SU-DHL-6 (cell line): ENCODE results near the gene ITSN1.

Experiments used
- H2AFZ ChIP-seq: fragments of 200-600 bp; sonication (generic); 2 replicates; pipeline ENCODE4 v1.6.1; 2014; ENCODE audit warnings: low read depth, mild to moderate bottlenecking, moderate library complexity, mixed read lengths, antibody characterized with exemption, low read length; ENCODE audit not compliant: severe bottlenecking
- H3F3A ChIP-seq: fragments of 200-600 bp; shearing (Covaris generic); 2 replicates; pipeline ENCODE4 v1.6.0; 2016; ENCODE audit warnings: antibody characterized with exemption, mild to moderate bottlenecking; ENCODE audit not compliant: insufficient read depth
- H3K27ac ChIP-seq: fragments of 200-600 bp; sonication (generic); 2 replicates; pipeline ENCODE4 v1.5.1; 2016; ENCODE audit warnings: low read depth, mild to moderate bottlenecking, low read length, moderate library complexity, mixed read lengths
- H3K27me3 ChIP-seq: fragments of 200-600 bp; sonication (generic), shearing (Covaris generic); 2 replicates; pipeline ENCODE4 v1.6.0; 2014; ENCODE audit warnings: mild to moderate bottlenecking, low read length
- H3K36me3 ChIP-seq: fragments of 200-600 bp; sonication (generic); 2 replicates; pipeline ENCODE4 v1.6.1; 2014; ENCODE audit warnings: mild to moderate bottlenecking, low read length, mixed read lengths
- H3K4me2 ChIP-seq: fragments of 300-600, 200-600 bp; shearing (Covaris generic), sonication (generic); 2 replicates; pipeline ENCODE4 v1.6.0; 2014; ENCODE audit warnings: low read length, low read depth, mild to moderate bottlenecking; ENCODE audit not compliant: poor library complexity, severe bottlenecking
- H3K4me3 ChIP-seq: fragments of 200-600 bp; sonication (generic); 2 replicates; pipeline ENCODE4 v1.5.1; 2014; ENCODE audit warnings: antibody characterized with exemption, low read length, mild to moderate bottlenecking, mixed read lengths; ENCODE audit not compliant: insufficient read depth, poor library complexity, severe bottlenecking
- H3K79me2 ChIP-seq: fragments of 200-600 bp; sonication (generic); 2 replicates; pipeline ENCODE4 v1.6.1; 2014; ENCODE audit warnings: mild to moderate bottlenecking, low read length, moderate library complexity; ENCODE audit not compliant: insufficient read depth
- H3K9ac ChIP-seq: fragments of 200-600 bp; sonication (generic); 2 replicates; pipeline ENCODE4 v1.7.0; 2014; ENCODE audit warnings: mild to moderate bottlenecking, low read length
- H3K9me2 ChIP-seq: fragments of 200-600 bp; sonication (generic); replicated peaks from 2 replicates; pipeline ENCODE4 v1.6.1; 2014; ENCODE audit warnings: low read length; ENCODE audit not compliant: insufficient read depth
- H3K9me3 ChIP-seq: fragments of 200-600 bp; sonication (generic); 2 replicates; pipeline ENCODE4 v1.6.1; 2014; ENCODE audit warnings: low read length, mixed read lengths; ENCODE audit not compliant: insufficient read depth
- H4K20me1 ChIP-seq: fragments of 200-600 bp; sonication (generic); 2 replicates; pipeline ENCODE4 v1.6.1; 2014; ENCODE audit warnings: low read depth, mild to moderate bottlenecking, antibody characterized with exemption, low read length, moderate library complexity, mixed read lengths
- CTCF ChIP-seq: fragments of 200-600 bp; sonication (generic); IDR thresholded peaks from one replicate; pipeline ENCODE4 v1.5.1; 2017; ENCODE audit warnings: antibody characterized with exemption, mild to moderate bottlenecking, low read length, moderate library complexity; ENCODE audit not compliant: insufficient read depth, poor library complexity, severe bottlenecking
- EZH2phosphoT487 ChIP-seq: fragments of 200-600 bp; sonication (generic), shearing (Covaris generic); conservative IDR thresholded peaks from 2 replicates; pipeline ENCODE4 v1.6.1; 2018; ENCODE audit warnings: mild to moderate bottlenecking, antibody characterized with exemption, low read length, moderate library complexity, mixed read lengths

The ITSN1 gene

GRCh38 chr21:33847588-33848248, 205.4 kb downstream of the ITSN1 start:
- TF ChIP-seq CTCF (no peak), EZH2phosphoT487 (no peak)
- Histone ChIP-seq H3K79me2 (no peaks in the 10 kb centered on the region), H3K27me3 (no peaks in the 10 kb centered on the region), H3K4me2 (peak overlapping the region; percentile 22), H3F3A (no peaks in the 10 kb centered on the region), H2AFZ (peak overlapping the region; percentile 75), H4K20me1 (no peaks in the 10 kb centered on the region), H3K27ac (no peak overlapping the region), H3K36me3 (no peaks in the 10 kb centered on the region), H3K9me2 (no peaks in the 10 kb centered on the region), H3K4me3 (no peak overlapping the region), H3K9me3 (no peaks in the 10 kb centered on the region), H3K9ac (no peak overlapping the region)

- Histone ChIP-seq H3K9me2 (no peaks in the 10 kb centered on the region), H3K9me3 (no peaks in the 10 kb centered on the region), H3K27ac (no peak overlapping the region), H3F3A (no peaks in the 10 kb centered on the region), H3K27me3 (no peaks in the 10 kb centered on the region), H3K4me3 (no peak overlapping the region), H3K79me2 (no peaks in the 10 kb centered on the region), H3K9ac (no peak overlapping the region), H4K20me1 (no peaks in the 10 kb centered on the region), H3K4me2 (peak overlapping the region; percentile 22), H2AFZ (peak overlapping the region; percentile 75), H3K36me3 (no peaks in the 10 kb centered on the region)
- no peak for TF ChIP-seq CTCF
- TF ChIP-seq EZH2phosphoT487, result no peak
These were observed 206.1 kb downstream of the ITSN1 start for GRCh38 chr21:33848249-33848953.

- no peaks in the 10 kb centered on the region for H3K36me3 ChIP-seq
- no peak overlapping the region for H3K4me2 ChIP-seq
- no peaks in the 10 kb centered on the region for H3F3A ChIP-seq
- H3K27me3 ChIP-seq, result no peaks in the 10 kb centered on the region
- no peak overlapping the region for H2AFZ ChIP-seq
- H3K27ac ChIP-seq, result no peak overlapping the region
- no peak for TF ChIP-seq EZH2phosphoT487
- TF ChIP-seq CTCF, result no peak
- H3K9me2 ChIP-seq, result no peaks in the 10 kb centered on the region
- H3K4me3 ChIP-seq, result no peak overlapping the region
- H4K20me1 ChIP-seq, result no peaks in the 10 kb centered on the region
- H3K79me2 ChIP-seq, result no peaks in the 10 kb centered on the region
- no peaks in the 10 kb centered on the region for H3K9me3 ChIP-seq
- H3K9ac ChIP-seq, result no peak overlapping the region
These were observed 207.5 kb downstream of the ITSN1 start for GRCh38 chr21:33849834-33850233.
